ENCODE measurements around the gene ADH7. TPM values are rescaled to one million over a fixed set of nuclear protein-coding genes. Genes with fewer than 3 reads are reported as not detected.
A peak's percentile ranks its signal among the peaks of the same experiment; 100 is the strongest.

ADH7 gene
- total and polyA plus RNA-seq, 9 of the 15 experiments (the other 6 are each of a cell fraction or from before 2014, with no cell fraction given) = not detected

DNA sequence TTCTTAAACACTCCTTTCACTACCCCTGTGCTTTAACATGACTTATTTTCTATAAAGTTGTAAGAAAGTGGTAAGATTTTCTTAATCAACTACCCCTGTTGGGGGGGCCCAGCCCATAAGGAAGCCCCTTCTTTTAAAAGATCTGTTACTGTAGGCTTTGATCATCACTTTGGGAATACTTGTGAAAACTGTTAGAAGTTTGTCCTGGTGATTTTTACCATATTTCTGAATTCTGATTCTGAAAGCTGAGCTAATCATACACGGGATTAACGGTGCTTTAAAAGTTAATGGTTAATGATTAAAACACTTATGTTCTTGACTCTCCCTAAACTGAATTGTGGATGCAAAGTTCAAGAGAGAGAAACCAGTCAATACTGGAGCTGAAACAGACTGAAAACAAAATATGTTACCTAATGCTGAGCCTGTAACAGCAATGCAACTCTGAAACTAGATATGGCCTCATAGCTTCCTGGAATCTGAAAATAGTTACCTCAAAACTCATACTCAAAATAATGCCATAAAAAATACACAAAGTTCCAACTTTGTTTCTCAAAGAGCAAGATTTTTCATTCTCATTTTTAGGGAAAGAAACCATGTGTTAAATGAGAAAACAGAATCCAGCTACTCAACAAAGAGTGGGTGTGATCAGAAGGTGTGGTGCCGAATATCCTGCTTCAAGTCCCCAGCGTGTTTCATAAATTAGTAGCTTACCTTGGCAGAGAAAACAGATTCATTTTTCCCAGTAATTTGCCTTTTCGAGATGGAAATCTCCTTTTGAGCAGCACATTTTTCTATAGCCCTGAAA, 31.6 kb downstream of the ADH7 start (continued):
- TF ChIP-seq, protein P1, sequence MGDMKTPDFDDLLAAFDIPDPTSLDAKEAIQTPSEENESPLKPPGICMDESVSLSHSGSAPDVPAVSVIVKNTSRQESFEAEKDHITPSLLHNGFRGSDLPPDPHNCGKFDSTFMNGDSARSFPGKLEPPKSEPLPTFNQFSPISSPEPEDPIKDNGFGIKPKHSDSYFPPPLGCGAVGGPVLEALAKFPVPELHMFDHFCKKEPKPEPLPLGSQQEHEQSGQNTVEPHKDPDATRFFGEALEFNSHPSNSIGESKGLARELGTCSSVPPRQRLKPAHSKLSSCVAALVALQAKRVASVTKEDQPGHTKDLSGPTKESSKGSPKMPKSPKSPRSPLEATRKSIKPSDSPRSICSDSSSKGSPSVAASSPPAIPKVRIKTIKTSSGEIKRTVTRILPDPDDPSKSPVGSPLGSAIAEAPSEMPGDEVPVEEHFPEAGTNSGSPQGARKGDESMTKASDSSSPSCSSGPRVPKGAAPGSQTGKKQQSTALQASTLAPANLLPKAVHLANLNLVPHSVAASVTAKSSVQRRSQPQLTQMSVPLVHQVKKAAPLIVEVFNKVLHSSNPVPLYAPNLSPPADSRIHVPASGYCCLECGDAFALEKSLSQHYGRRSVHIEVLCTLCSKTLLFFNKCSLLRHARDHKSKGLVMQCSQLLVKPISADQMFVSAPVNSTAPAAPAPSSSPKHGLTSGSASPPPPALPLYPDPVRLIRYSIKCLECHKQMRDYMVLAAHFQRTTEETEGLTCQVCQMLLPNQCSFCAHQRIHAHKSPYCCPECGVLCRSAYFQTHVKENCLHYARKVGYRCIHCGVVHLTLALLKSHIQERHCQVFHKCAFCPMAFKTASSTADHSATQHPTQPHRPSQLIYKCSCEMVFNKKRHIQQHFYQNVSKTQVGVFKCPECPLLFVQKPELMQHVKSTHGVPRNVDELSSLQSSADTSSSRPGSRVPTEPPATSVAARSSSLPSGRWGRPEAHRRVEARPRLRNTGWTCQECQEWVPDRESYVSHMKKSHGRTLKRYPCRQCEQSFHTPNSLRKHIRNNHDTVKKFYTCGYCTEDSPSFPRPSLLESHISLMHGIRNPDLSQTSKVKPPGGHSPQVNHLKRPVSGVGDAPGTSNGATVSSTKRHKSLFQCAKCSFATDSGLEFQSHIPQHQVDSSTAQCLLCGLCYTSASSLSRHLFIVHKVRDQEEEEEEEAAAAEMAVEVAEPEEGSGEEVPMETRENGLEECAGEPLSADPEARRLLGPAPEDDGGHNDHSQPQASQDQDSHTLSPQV (IDR thresholded peaks at IDR 0.05) = no peak
- TF ChIP-seq HMGN3 (IDR thresholded peaks at IDR 0.05; ENCODE audit: borderline replicate concordance, extremely low read depth, insufficient read length, low read depth, low read length) = no peak

DNA sequence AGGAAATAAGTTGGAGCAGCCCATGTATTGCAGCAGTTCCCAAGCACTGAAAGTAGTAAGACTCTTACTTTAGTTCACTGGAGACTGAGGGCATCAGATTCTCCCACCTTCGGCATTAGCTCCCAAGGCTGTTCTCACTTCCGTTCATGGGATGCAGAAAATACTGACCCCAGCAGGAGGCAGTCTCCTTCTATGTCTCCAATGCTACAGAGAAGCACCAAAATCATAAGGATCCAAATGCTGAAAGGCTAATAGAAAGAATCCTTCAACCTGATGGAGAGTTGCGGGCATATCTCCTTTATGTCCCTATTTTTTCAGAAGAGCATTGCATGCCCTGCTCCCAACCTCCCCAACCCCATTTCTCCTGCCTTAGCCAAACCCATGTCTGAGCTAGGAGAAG, 32.4 kb downstream of the ADH7 start:
- 3% methylated on average over 3 of the region's 3 CpGs for WGBS (ENCODE audit: insufficient coverage, low coverage, missing lambda C conversion rate)
- Histone ChIP-seq H3K36me3 (ENCODE audit: control insufficient read depth, insufficient read depth, low read length) (no peaks in the 10 kb centered on the region), H4K20me1 (replicated peaks; ENCODE audit: control insufficient read depth, insufficient read depth, low read length) (no peaks in the 10 kb centered on the region), H3K79me2 (ENCODE audit: control insufficient read depth, insufficient read depth, low read length) (no peaks in the 10 kb centered on the region), H3K27me3 (ENCODE audit: control insufficient read depth in 2 of 2, insufficient read depth in 2 of 2, low read length in 2 of 2) (no peaks in the 10 kb centered on the region), H3K27ac (ENCODE audit: extremely low read depth, low read depth, low read length) (no peak overlapping the region), H3K4me3 (no peak overlapping the region), H2AFZ (ENCODE audit: low read depth, low read length) (no peak overlapping the region), H3K9me1 (ENCODE audit: control insufficient read depth, insufficient read depth, low read length) (no peaks in the 10 kb centered on the region), H3K4me2 (ENCODE audit: insufficient read depth, low read length) (no peak overlapping the region), H3K9ac (ENCODE audit: insufficient read depth in 1 of 2, low read depth in 2 of 2, low read length in 2 of 2) (no peak overlapping the region), H3K4me1 (replicated peaks in 1 of 2; ENCODE audit: control insufficient read depth in 2 of 2, insufficient read depth in 2 of 2, low read length in 2 of 2) (no peaks in the 10 kb centered on the region), H3K9me3 (replicated peaks; ENCODE audit: control insufficient read depth, insufficient read depth, low read depth, low read length) (no peaks in the 10 kb centered on the region)
- in situ Hi-C loops (cut with MboI) = loop anchor here (10.0 to 25.0 kb wide), 2 partner anchors 658 to 940 kb away; no protein-coding TSS in a partner anchor
- POLR2A ChIA-PET = interaction anchor here (1.0 kb wide), 1 partner anchor 130 kb away, joined by 3 read pairs; no protein-coding TSS in a partner anchor
- ATAC-seq (peak; percentile 64; the same call in 2 of the 3 replicates), FAIRE-seq (no peak), DNase-seq (ENCODE audit: extremely low read depth in 1 of 4, low spot score in 3 of 4) (peak in 1 of 4 experiments; percentile 6)
- no TSS peak for BruUV-seq (replicated peaks)
- TF ChIP-seq ETV1 (tag; conservative IDR thresholded peaks at IDR 0.05; ENCODE audit: low read depth) = peak; percentile 40; the same call in 1 of the 2 replicates
- peak in 1 of 2 experiments; percentile 25; a peak in 1 of 4 replicates for TF ChIP-seq RAD21 (CRISPR knock-in tag; conservative IDR thresholded peaks at IDR 0.05 in 1 of 2, IDR thresholded peaks at IDR 0.05 in 1 of 2)
- no peak for TF ChIP-seq NCOA2 (IDR thresholded peaks at IDR 0.05; ENCODE audit: partially characterized antibody in 2 of 2)
- TF ChIP-seq, protein P2, sequence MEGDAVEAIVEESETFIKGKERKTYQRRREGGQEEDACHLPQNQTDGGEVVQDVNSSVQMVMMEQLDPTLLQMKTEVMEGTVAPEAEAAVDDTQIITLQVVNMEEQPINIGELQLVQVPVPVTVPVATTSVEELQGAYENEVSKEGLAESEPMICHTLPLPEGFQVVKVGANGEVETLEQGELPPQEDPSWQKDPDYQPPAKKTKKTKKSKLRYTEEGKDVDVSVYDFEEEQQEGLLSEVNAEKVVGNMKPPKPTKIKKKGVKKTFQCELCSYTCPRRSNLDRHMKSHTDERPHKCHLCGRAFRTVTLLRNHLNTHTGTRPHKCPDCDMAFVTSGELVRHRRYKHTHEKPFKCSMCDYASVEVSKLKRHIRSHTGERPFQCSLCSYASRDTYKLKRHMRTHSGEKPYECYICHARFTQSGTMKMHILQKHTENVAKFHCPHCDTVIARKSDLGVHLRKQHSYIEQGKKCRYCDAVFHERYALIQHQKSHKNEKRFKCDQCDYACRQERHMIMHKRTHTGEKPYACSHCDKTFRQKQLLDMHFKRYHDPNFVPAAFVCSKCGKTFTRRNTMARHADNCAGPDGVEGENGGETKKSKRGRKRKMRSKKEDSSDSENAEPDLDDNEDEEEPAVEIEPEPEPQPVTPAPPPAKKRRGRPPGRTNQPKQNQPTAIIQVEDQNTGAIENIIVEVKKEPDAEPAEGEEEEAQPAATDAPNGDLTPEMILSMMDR (IDR thresholded peaks at IDR 0.05 in 2 of 3, conservative IDR thresholded peaks at IDR 0.05 in 1 of 3; ENCODE audit: insufficient read depth in 2 of 3, low read depth in 1 of 3, low read length in 3 of 3) = peak; percentile 29 to 39 (median 38); a peak in 4 of 6 replicates
- TF ChIP-seq RAD51 (IDR thresholded peaks at IDR 0.05; ENCODE audit: borderline replicate concordance, low read depth) = no peak
- TF ChIP-seq ARID1B (IDR thresholded peaks at IDR 0.05) = no peak
- 0 out of 2 replicates have a peak, but pooled peaks have one; percentile 1 for TF ChIP-seq SPI1 (IDR thresholded peaks at IDR 0.05; ENCODE audit: borderline replicate concordance, low read depth, low read length)
- intact Hi-C loops (cut with micrococcal nuclease) = no loop called here
- CTCF ChIA-PET (ENCODE audit: low intra/inter-chr PET ratio) = no interaction called here
